Breast epithelium (tissue), 3 donors: Measurements from ENCODE around the gene NEO1.

ENCODE experiments used
- CTCF ChIP-seq, 3 donors: fragments of 450-650 bp; IDR thresholded peaks; one replicate each; pipeline ENCODE4 v1.5.1; 2016 to 2017; ENCODE audit warnings: antibody characterized with exemption in 3 of 3, mild to moderate bottlenecking in 3 of 3, moderate library complexity in 3 of 3
- POLR2A ChIP-seq: fragments of 450-650 bp; IDR thresholded peaks from one replicate; pipeline ENCODE4 v1.6.1; 2016; ENCODE audit warnings: antibody characterized with exemption, mild to moderate bottlenecking, moderate library complexity
- POLR2AphosphoS5 ChIP-seq, 3 donors: sonication (generic); formaldehyde crosslinking; IDR thresholded peaks; one replicate each; pipeline ENCODE4 v1.6.1; 2017; ENCODE audit warnings: antibody characterized with exemption in 3 of 3

- no peak for TF ChIP-seq CTCF (IDR thresholded peaks at IDR 0.05)
- no peak for TF ChIP-seq POLR2A
- no peak for TF ChIP-seq POLR2AphosphoS5 (IDR thresholded peaks at IDR 0.05)
Observed at GRCh38 chr15:73313861-73314260, 261.6 kb downstream of the NEO1 start.
